Renal cortical epithelial cell (primary cell): ENCODE data around the gene SCUBE1. TPM values are rescaled to one million over a fixed set of nuclear protein-coding genes. Genes with fewer than 3 reads are reported as not detected.
A peak's percentile ranks its signal among the peaks of the same experiment; 100 is the strongest.

Experiments used
- DNase-seq: peaks from one replicate; pipeline ENCODE4 v3.0.0-alpha.2; 2011; ENCODE audit warnings: low read depth
- total RNA-seq: library from RNA; depleted of rRNA; stranded (reverse); fragments of >200 nt; gene quantifications from 2 replicates; pipeline ENCODE4 v1.2.3, GENCODE V29; 2014

SCUBE1 gene
- total RNA-seq, 1 donor from 2014 or later: 0.10 TPM

DNA sequence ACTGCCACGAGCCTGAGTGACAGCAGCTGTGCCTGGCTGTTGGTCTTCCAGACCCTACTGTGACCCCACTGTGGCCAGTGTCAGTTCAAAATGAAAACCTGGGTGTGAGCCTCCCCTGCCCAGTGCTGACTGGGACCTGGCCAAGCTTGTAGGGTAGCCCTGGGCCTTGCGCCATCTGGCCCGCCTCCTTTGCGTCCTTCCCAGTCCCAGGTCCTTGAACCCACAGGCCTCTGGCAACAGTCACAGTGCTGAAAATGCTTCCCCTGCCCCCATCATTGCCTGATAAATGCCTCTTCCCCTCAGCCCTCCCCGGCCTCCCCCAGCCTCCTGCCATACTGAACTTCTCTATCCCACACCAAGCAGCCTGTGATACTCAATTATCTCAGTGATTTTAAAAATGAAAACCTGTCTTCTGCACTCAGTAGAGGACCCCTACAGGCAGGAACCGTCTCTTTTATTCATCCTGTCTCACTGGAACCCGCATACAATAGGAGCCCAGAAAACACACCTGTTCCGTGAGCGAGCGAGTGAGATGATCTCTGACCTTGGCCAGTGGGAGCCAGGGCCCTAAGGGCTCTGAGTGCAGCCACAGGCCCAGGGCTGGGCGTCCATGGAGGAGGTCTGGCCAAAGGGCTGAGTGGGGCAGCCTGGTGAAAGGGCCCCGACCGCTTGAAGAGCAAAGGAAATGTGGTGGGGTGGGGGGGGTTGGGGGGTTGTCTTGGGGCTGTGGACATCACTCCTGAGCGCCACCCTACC is 106.6 kb downstream of the SCUBE1 start:
- DNase-seq: no peak

DNA sequence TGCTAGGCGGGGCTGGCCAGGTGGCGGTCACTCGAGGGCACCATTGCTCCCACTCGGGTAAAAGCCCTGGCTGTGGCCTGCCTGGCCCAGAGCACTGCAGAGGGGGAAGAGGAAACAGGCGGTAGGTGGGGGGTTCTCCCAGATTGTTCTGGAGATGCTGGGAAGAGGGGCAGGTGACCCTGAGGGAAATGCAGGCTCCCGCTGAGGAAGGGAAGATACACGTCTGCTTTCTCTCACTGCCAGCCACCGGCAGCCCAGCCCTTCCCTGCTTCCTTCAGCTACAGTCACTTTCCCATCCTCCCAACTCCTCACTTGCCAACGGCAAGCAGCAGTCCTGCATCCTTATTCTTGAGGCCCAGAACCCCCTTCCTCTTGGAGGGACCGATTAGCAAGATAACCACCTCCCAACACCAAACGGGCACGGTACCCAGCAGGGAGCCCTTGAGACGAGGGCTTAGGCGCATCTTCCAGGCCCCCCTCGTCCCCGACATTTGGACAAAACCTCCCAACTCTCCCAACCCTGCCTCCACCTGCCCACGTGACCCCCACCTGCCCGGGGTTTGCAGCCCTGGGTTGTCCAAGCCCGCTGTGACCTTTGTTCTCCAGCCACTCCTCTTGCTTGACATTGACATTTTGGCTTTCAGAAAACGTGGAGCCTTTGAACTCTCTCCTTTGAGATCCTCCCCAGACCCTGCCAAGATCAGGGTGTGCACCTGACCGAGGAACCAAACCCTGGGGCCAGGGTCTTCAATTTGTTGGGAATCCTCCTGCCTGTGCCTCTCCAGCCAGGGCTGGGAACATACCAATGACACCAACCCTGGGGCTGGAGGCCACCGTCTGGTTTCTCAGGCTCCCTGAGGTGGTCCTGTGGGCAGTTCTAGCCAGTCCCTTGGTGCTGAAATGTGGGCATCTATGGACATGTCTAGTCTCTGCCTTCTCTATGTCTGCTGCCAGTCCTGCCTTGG is 107.4 kb downstream of the SCUBE1 start:
- DNase-seq: no peak

DNA sequence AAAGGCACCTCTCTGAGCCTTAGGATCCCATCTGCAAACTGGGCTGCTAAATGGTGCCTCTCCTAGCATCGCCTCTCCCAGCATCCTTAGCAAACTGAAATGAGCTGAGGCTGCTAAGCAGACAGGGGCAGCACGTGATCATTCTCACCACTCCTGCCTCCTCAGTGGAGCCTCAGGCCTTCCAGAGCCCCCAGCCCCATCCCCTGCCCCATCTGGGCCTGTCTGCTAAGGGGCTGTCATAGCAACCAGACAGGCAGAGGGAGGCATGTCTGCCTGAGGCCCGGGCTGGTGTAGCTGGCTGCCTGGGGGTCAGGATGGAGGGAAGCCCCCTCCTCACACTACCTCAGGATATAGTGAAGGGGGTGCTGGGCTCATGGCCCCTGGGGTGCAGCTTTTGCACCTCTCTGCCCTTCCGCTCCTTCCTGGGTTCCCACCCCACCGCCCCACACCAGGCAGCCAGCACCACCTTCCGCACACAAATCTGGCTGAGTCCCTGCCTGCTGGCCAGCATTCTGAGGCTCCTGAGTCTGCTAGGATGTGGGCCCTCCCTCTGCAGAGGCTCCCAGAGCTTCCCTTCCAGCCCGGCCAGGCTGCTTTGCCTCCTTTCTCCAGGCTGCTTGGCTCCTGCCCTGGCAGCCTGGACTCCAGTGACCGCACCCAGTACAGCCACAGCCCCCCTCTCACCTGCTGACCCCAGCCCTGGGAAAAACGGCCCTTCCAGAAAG is 108.7 kb downstream of the SCUBE1 start:
- no peak for DNase-seq

DNA sequence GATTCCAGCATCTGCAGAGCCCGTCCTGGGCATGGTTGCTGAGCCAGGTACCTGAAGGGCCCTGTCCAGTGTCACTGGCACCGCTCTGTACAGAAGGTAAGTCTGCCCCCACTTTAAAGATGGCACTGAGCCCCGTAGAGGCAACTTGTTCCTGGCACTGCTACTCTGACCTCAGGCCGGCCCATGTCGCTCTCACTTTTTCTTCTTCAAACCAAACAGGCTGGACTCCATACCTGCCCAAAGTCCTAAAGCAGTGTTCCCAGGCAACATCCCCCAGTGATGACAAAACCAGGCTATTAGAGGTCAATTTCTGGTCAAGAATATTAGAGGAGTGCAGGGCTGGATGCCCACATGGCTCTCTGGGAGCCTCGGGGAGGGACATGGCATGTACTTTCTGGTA is 109.6 kb downstream of the SCUBE1 start:
- no peak for DNase-seq

GRCh38 chr22:43232445-43232844 is 110.7 kb downstream of the SCUBE1 start:
- DNase-seq: no peak

- DNase-seq: no peak
These were observed 111.5 kb downstream of the SCUBE1 start for GRCh38 chr22:43231724-43232034.

DNA sequence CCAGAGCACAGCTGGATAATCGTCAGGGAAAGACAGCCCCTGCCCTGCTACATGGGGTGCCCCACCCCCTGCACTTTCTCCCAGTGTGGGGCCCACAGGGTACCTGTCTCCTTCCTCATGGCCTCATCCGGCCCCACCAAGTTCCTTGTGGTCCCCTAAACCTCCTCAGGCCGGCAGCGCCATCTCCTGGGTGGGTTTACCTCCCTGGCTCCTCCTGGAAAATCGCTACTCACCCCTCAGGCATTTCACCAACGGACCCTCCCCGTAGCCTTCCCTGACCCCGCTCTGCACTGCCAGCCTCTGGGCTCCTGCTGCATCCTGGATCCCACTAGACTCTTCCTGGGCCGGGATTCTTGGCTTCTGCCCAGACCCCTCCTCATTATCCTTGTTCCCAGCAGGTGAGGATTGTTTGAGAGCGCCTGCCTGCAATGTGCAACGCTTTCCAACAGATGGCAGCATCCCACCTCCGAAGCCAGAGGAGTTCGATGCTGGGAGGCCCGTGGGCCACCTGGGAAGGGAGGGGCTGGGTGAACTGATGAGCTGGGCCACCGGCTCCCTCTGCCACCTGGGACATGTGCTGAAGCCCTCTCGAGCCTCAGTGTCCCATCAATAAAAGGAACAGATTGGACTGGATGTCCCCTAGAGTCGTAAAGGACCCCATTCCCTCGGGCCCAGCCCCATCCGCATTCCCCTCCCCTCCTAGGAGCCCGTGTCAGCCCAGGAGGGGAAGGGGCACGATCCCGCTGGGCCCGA is 112.0 kb downstream of the SCUBE1 start:
- peak; percentile 9 for DNase-seq

GRCh38 chr22:43230571-43230970 is 112.6 kb downstream of the SCUBE1 start:
- no peak for DNase-seq

DNA sequence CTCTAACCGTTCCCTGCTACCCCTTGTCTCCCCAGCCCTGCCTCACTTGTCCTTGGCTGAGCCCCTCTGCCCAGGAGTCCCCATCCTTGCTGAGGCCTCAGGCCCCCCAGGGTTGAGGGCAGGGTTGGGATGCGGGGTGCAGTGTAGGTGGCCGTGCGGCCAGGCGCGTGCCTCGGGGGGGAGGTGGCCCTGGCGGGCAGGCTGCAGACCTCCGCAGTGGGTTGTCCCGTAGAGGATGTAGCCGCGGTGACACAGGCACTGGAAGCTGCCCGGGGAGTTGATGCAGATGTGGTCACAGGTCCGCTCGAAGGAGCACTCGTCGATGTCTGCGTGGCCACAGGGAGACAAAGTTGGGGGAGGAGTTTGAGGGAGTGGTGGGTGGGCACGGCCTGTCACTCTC is 114.3 kb downstream of the SCUBE1 start:
- DNase-seq: no peak

DNA sequence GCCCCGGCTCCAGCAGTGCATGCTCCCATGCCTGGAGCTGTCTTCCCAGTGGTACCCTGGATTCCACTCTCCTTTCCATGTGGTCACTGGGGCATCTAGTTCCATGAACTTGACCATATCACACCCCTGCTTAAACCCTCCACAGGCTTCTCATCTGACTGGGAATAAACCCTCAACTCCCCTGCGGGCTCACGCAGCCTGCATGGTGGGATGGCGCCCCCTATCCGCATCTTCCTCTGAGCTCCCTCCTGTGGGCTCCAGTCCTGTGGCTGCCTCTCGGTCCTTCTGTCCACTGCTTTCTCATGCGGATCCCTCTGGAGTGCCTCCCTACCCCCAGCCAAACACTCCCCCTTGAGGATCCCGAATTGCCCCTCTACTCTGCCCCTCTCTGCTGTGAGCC is 114.8 kb downstream of the SCUBE1 start:
- no peak for DNase-seq

DNA sequence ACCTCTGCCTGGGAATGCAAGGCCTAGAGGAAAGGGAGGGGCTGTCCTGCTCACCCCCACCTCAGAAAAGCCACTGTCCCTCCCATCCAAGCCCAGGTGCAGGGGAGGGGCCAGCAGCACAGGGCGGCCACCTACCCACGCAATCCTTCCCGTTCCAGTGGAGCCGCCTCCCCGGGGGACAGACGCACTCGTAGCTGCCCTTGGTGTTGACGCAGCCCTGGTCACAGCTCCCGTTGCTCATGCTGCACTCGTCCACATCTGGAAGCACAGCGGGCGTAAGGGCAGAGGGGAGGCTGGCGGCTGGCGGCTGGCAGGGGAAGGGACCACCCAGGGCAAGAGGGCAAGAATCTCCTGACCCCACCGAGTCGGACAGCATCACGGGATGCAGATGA is 115.9 kb downstream of the SCUBE1 start:
- no peak for DNase-seq

DNA sequence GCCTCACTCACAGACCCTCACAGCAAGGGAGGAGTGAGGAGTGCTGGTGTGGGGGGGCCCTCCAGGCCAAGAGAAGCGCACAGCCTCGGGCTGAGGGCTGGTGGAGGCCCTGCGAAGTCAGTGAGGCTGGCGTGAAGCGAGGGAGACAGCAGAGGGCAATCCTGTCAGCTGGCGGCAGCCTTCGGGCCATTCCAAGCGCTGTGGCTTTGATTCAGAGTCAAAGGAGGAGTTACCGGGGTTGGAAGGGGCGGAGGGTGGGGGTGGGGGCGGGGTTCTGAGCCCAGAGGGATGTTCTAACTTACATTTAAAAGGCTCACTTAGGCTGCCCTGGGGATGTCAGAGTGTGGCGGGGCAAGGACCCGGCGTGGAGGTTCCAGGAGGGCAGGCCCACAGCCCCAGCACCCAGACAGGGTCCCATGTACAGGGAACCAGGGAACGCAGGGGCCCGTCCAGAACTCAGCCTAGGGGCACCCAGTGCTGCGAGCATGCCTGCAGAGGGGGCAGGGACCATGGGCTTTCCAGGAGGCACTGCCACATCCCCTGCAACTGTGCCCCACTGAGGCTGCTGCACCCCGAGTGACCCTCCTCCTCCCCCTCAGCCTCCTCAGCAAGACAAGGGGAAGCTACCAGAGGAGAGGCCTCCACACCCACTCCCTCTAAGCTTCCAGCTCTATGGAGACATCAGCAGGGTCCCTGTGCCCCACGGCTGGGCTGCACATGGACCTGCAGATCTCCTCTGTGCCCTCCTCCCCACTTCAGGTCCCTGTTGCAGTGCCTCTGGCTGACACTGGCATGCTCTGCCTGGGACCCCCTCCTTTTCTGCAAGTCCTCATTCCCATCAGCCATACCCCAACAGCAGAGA is 116.6 kb downstream of the SCUBE1 start:
- DNase-seq: no peak

DNA sequence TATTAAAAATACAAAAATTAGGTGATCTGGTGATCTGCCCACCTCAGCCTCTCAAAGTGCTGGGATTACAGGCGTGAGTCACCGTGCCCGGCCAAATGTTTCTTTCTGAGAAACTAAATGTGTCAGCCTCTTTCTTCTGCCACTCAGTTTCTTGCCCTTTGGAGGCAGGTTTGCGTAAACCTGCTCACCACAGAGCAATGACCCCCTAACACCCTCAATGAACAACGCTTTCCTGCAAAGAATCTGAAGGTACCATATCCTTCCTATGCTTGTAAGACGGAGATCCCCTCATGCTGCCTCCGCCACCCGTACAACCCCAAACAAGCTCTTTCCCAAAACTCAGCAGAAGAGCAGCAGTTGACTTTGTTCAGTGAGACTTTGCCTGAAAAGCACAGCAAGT is 117.6 kb downstream of the SCUBE1 start:
- DNase-seq: no peak

GRCh38 chr22:43222987-43223386 is 120.2 kb downstream of the SCUBE1 start:
- DNase-seq: no peak

GRCh38 chr22:43222262-43222661 is 120.9 kb downstream of the SCUBE1 start:
- no peak for DNase-seq

DNA sequence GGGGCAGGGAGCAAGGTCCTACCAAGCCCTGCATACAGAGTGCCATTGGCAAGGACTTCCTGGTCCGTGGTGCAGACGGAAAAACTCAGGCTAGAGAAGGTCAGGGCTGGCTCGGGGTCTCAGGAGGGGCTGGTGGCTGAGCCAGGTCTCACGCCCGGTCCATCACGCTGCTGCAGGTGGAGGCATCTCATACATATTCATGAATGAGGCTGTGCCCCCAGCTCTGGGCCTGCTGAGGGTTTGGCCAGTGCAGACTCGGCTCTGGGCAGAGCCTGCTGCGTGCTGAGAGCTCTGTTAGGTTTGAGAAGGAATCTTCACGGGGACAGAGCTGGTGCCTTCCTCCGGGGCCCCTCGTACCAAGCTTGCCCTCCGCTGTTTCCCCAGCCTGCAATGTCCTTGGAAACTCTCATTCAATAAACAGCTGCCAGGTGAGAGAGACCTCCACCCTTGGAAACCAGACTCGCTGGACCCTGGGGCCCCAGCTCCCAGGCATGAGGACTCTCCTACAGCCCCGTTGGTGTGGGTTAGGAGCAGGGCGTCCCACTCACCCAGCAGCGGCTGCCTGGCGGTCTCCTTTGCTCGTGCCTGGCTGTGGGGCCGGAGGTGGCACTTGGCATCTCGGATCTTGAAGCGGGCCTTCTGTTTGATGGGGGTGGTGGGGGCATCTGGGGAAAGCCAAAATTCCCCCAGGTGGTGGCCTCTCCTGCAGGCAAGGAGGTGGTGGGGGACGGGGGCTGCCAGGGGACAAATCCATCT is 122.4 kb downstream of the SCUBE1 start:
- no peak for DNase-seq

- DNase-seq: no peak
These were observed 124.4 kb downstream of the SCUBE1 start for GRCh38 chr22:43218786-43219185.

GRCh38 chr22:43217285-43218030 is 125.7 kb downstream of the SCUBE1 start:
- DNase-seq: no peak

- no peak for DNase-seq
These were observed 126.4 kb downstream of the SCUBE1 start for GRCh38 chr22:43216738-43217137.
